MV-4-11 (cell line): ENCODE measurements around the gene CLCN2.

Source experiments
- DNase-seq: peaks from one replicate; lab custom pipeline; 2025; lab: John Stamatoyannopoulos, UW

The CLCN2 gene

DNA sequence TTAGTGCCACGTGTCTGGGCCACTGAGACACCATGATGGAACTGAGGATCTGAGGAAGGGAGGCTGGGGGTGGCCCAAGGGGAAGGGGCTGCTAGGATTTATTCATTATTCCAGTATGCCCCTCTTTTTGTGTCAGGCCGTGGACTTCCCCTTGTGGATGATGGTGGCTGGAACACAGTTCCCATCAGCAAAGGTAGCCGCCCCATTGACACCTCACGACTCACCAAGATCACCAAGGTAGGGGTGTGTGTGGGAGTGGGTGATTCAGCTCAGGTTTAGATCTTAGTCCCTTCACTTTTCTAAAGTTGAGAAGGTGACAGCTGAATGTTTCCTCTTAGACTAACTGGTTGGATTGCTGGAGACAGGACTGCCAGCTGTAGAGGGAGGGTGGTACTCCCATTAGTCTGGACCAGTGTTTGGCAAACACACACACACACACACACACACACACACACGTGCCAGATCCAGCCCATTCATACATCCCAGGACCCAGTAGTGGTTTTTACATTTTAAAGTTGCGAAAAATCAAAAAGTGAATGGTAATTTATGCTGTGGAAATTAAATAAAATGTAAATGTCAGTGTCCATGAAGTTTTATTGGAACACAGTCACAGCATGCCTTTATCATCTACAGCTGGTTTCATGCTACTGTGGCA lies 35.6 kb downstream of the CLCN2 start:
- DNase-seq = no peak

- no peak for DNase-seq
These were observed 36.1 kb downstream of the CLCN2 start for GRCh38 chr3:184325269-184325668.

DNA sequence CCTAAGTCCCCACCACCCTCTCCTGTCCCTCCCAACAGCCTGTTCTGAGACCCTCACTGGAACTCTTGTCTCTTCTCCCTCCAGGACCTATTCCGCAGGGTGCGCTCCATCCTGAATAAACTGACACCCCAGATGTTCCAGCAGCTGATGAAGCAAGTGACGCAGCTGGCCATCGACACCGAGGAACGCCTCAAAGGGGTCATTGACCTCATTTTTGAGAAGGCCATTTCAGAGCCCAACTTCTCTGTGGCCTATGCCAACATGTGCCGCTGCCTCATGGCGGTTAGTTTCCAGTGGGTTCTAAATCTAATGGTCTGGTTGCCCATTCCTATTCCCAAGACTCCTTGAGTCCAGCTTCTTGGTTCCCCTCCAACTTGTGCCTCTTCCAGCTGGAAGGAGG lies 37.7 kb downstream of the CLCN2 start:
- DNase-seq = no peak

GRCh38 chr3:184322731-184323487 lies 38.5 kb downstream of the CLCN2 start:
- peak; percentile 99 for DNase-seq

GRCh38 chr3:184321666-184322065 lies 39.7 kb downstream of the CLCN2 start:
- DNase-seq = no peak

GRCh38 chr3:184320104-184320445 lies 41.3 kb downstream of the CLCN2 start:
- peak; percentile 82 for DNase-seq

GRCh38 chr3:184317201-184317600 lies 44.2 kb downstream of the CLCN2 start:
- no peak for DNase-seq

DNA sequence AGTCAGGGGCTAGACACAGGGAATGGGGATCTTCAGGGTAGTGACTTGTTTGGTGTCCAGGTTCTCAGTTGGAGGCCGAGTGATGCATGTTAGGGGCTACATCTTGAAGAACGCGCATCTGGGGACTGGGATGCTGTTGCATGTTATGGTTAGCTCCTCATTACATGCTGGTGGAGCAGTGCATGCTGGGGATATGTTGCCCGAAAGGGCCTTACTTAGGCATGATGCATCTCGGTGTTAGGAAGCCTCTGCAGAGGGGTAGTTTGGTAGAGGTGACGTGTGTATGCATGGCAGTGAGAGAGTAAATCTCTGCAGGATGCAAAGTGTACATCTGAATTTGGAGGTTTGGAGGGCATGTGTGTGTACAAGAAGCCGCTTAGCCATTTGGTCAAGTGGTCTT lies 44.6 kb downstream of the CLCN2 start:
- no peak for DNase-seq

GRCh38 chr3:184315871-184316661 lies 45.3 kb downstream of the CLCN2 start:
- no peak for DNase-seq

- DNase-seq = peak; percentile 7
These were observed 45.9 kb downstream of the CLCN2 start for GRCh38 chr3:184315543-184315867.

- peak; percentile 21 for DNase-seq
These were observed 46.5 kb downstream of the CLCN2 start for GRCh38 chr3:184314700-184315542.

DNA sequence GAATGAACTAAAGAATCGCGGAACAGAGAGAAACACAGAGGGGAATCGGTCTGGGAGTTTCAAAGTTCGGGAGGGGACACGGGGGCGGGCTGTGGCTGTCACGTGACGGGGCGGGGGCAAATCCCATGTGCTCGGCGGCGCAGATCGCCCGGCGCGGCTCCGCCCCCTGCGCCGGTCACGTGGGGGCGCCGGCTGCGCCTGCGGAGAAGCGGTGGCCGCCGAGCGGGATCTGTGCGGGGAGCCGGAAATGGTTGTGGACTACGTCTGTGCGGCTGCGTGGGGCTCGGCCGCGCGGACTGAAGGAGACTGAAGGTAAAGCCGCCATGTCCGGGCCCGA lies 47.1 kb downstream of the CLCN2 start, which contains the start of gene EIF4G1:
TSS of gene EIF4G1 (plus strand) at position 244 of the 337 bp plus-strand sequence. CDS start 1,191 bp downstream, outside the sequence.
- peak; percentile 88 for DNase-seq

GRCh38 chr3:184311633-184312032 lies 49.8 kb downstream of the CLCN2 start:
- no peak for DNase-seq

DNA sequence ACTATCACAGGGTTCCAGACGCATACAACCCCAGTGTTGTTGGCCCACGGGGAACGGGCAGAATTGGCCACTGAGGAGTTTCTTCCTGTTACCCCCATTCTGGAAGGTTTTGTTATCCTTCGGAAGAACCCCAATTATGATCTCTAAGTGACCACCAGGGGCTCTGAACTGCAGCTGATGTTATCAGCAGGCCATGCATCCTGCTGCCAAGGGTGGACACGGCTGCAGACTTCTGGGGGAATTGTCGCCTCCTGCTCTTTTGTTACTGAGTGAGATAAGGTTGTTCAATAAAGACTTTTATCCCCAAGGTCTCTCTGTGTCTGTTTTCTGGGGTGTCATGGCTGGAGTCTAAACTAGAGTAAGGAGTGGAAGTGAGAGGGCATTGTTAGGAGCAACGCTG lies 52.7 kb downstream of the CLCN2 start:
- DNase-seq = no peak

GRCh38 chr3:184307915-184308314 lies 53.5 kb downstream of the CLCN2 start:
- DNase-seq = no peak

- no peak for DNase-seq
These were observed 54.9 kb downstream of the CLCN2 start for GRCh38 chr3:184306341-184306972.

DNA sequence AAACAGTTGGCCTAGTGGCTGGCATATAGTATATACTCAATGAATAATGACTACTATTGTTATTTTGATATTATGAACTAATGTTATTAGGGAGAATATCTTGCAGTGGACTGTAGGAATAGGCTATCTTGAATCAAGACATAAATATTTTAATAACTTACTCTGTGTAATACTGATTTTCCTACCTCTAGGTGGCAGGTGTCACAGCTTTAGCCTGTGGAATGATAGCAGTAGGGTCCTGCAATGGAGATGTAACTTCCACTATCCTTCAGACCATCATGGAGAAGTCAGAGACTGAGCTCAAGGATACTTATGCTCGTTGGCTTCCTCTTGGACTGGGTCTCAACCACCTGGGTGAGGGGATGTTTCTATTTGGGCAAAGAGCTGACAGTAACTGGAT lies 55.8 kb downstream of the CLCN2 start:
- DNase-seq = no peak

DNA sequence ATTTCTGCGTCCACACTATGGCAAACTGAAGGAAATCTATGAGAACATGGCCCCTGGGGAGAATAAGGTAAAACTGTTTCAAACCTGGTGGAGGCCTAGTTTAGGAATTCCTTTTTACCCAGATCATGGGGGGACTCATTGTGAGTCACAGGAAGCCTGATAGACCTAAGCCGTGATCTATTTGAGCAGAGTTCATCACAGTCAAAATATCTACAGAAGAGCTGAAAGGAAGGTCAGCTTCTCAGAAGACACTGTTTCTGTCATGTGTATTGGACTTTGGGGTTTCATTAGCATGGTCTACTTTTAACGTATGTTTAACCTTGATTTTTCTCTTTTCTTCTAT lies 61.1 kb downstream of the CLCN2 start:
- no peak for DNase-seq

GRCh38 chr3:184299488-184300377 lies 61.7 kb downstream of the CLCN2 start:
- no peak for DNase-seq

- peak; percentile 93 for DNase-seq
These were observed 62.5 kb downstream of the CLCN2 start, which contains the start of gene PSMD2 for GRCh38 chr3:184298759-184299487. Gene PSMD2 (plus strand): TSS chr3:184299241. CDS start chr3:184299267, 26 bp downstream.
